RWPE2 (cell line): ENCODE measurements around the gene RIN2.

ENCODE experiments used
- ATAC-seq: fragments of 200-7000 bp; cut with Tn5 transposase; 3 replicates; pipeline ENCODE4 v1.9.1; 2021; ENCODE audit warnings: low read depth
- DNase-seq: peaks from one replicate; pipeline ENCODE4 v3.0.0-alpha.2; 2020; ENCODE audit warnings: low spot score
- H3K27ac ChIP-seq: fragments of 450-650 bp; 2 replicates; pipeline ENCODE4 v1.5.1; 2017; ENCODE audit warnings: mild to moderate bottlenecking; ENCODE audit not compliant: poor library complexity, severe bottlenecking
- H3K27me3 ChIP-seq: fragments of 250-450 bp; sonication (Bioruptor Pico); 2 replicates; pipeline ENCODE4 v1.5.1; 2021; ENCODE audit warnings: mild to moderate bottlenecking, moderate library complexity; ENCODE audit not compliant: insufficient read depth, poor library complexity, severe bottlenecking
- H3K36me3 ChIP-seq: fragments of 250-450 bp; sonication (Bioruptor Pico); 2 replicates; pipeline ENCODE4 v1.5.1; 2020; ENCODE audit warnings: low read depth, mild to moderate bottlenecking, moderate library complexity
- H3K4me1 ChIP-seq: fragments of 250-450 bp; sonication (Bioruptor Pico); 2 replicates; pipeline ENCODE4 v1.5.1; 2021; ENCODE audit warnings: mild to moderate bottlenecking, moderate library complexity; ENCODE audit not compliant: insufficient read depth, poor library complexity, severe bottlenecking
- H3K4me3 ChIP-seq: fragments of 250-450 bp; sonication (Bioruptor Pico); 2 replicates; pipeline ENCODE4 v1.5.1; 2021; ENCODE audit warnings: mild to moderate bottlenecking, moderate library complexity; ENCODE audit not compliant: severe bottlenecking
- H3K9me3 ChIP-seq: fragments of 250-450 bp; sonication (Bioruptor Pico); 2 replicates; pipeline ENCODE4 v1.5.1; 2021; ENCODE audit warnings: mild to moderate bottlenecking, moderate library complexity; ENCODE audit not compliant: severe bottlenecking
- TF ChIP-seq, protein P1 (sequence below): fragments of 450-650 bp; IDR thresholded peaks from one replicate; pipeline ENCODE4 v1.5.1; 2017; ENCODE audit warnings: mild to moderate bottlenecking, moderate library complexity; ENCODE audit not compliant: poor library complexity, severe bottlenecking

RIN2 gene

DNA sequence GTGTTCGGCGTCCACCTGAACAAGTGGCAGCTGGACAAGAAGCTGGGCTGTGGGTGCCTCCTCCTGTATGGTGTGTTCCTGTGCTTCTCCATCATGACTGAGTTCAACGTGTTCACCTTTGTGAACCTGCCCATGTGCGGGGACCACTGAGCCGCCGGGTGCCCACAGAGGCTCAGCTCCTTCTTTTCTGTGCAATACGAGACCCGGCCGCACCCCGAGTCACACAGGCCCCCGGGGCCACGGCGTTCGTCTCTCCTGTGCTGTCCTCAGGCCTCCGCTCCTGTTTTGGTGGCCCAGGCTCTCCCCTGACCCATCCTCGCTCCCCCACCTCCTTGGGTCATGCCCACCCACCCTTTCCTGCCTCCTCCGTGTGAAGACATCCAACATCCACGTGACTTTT lies 37.1 kb upstream of the RIN2 start:
- TF ChIP-seq, protein P1, sequence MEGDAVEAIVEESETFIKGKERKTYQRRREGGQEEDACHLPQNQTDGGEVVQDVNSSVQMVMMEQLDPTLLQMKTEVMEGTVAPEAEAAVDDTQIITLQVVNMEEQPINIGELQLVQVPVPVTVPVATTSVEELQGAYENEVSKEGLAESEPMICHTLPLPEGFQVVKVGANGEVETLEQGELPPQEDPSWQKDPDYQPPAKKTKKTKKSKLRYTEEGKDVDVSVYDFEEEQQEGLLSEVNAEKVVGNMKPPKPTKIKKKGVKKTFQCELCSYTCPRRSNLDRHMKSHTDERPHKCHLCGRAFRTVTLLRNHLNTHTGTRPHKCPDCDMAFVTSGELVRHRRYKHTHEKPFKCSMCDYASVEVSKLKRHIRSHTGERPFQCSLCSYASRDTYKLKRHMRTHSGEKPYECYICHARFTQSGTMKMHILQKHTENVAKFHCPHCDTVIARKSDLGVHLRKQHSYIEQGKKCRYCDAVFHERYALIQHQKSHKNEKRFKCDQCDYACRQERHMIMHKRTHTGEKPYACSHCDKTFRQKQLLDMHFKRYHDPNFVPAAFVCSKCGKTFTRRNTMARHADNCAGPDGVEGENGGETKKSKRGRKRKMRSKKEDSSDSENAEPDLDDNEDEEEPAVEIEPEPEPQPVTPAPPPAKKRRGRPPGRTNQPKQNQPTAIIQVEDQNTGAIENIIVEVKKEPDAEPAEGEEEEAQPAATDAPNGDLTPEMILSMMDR, result no peak

DNA sequence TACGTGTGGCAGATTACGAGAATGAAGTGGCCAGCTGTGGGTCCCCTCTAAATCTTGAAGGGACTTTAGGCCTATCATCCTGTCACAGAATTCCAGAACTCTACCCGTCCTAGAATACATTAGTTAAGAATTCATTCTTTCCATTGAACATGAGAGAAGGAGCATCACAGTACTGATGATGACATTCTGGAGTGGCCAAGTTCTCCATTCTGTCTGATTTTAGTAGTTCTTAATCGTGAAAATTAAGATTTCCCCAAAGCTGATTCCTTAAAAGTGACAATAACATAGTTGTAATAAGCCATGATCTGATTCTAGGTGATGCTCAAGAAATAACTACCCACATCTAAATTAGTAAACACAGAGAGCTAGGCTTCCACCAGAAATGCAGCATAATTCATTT lies 35.0 kb upstream of the RIN2 start:
- H3K27ac ChIP-seq, result no peak overlapping the region
- no peaks in the 10 kb centered on the region for H3K27me3 ChIP-seq
- no peak for ATAC-seq
- no peak for DNase-seq
- H3K36me3 ChIP-seq, result no peaks in the 10 kb centered on the region
- peaks cover 10% of the 10 kb centered on the region for H3K4me1 ChIP-seq
- H3K9me3 ChIP-seq, result no peaks in the 10 kb centered on the region
- TF ChIP-seq, protein P1, result no peak
- no peak overlapping the region for H3K4me3 ChIP-seq

More for the DNA sequence above, 37.1 kb upstream of the RIN2 start:
- peaks cover 3% of the 10 kb centered on the region for H3K4me1 ChIP-seq
- no peaks in the 10 kb centered on the region for H3K27me3 ChIP-seq
- peaks cover 5% of the 10 kb centered on the region for H3K9me3 ChIP-seq
- H3K27ac ChIP-seq, result no peak overlapping the region
- no peak for ATAC-seq
- DNase-seq, result no peak
- H3K36me3 ChIP-seq, result no peaks in the 10 kb centered on the region
- no peak overlapping the region for H3K4me3 ChIP-seq

DNA sequence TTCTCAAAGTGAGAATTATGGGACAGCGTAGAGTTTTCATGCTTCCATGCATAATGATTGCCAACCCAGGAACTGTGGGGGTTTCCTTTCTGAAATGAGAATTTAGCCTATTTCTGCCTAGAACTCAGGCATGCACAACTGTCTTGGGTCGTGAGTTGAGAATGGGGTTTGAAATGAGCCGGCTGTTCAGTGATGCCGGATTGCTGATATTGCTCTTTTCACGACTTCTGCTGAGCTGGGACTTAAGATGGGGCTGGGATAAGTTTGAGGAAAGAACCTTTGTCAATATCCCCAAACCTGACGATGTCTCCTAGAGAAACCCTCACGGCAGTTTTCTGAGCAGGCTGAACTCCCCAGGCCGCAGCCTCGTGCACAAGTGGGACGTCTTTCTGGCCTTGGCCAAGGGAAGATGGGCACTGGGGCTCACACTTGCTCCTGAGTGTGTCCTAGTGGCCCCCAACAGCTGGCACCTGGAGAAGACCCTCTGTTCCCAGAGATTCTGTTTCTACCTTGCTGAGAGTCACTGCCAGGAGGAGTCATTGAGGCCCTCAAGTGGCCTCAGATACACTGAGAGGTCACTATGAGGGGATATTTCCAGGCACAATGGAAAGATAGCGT lies 34.1 kb upstream of the RIN2 start:
- Histone ChIP-seq H3K4me3 (no peak overlapping the region), H3K36me3 (no peaks in the 10 kb centered on the region), H3K4me1 (peaks cover 10% of the 10 kb centered on the region), H3K27me3 (no peaks in the 10 kb centered on the region), H3K27ac (no peak overlapping the region), H3K9me3 (no peaks in the 10 kb centered on the region)
- DNase-seq, result no peak
- TF ChIP-seq, protein P1, result no peak
- ATAC-seq, result no peak

DNA sequence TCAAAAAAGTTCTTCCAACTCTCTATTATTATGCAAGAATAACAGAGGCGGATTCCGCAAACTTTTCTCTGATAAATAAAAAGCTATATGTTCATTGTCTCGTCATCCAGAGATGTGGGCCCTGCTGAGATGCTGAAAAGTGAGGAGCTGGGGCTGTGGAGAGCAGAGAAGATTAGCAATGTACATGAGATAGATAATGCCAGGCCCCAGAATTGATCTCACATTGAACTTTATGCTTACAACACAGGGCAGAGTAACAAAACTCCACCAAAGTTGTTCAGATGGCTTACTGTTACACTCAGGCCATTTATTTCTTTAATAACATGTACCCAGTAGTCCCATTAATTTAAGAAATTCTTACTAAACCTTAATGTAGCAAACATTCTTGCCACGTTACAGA lies 32.7 kb upstream of the RIN2 start:
- no peak for DNase-seq
- Histone ChIP-seq H3K4me1 (peaks cover 10% of the 10 kb centered on the region), H3K9me3 (no peaks in the 10 kb centered on the region), H3K27me3 (no peaks in the 10 kb centered on the region), H3K27ac (peak overlapping the region; percentile 9), H3K4me3 (no peak overlapping the region), H3K36me3 (no peaks in the 10 kb centered on the region)
- no peak for ATAC-seq
- TF ChIP-seq, protein P1, result no peak

DNA sequence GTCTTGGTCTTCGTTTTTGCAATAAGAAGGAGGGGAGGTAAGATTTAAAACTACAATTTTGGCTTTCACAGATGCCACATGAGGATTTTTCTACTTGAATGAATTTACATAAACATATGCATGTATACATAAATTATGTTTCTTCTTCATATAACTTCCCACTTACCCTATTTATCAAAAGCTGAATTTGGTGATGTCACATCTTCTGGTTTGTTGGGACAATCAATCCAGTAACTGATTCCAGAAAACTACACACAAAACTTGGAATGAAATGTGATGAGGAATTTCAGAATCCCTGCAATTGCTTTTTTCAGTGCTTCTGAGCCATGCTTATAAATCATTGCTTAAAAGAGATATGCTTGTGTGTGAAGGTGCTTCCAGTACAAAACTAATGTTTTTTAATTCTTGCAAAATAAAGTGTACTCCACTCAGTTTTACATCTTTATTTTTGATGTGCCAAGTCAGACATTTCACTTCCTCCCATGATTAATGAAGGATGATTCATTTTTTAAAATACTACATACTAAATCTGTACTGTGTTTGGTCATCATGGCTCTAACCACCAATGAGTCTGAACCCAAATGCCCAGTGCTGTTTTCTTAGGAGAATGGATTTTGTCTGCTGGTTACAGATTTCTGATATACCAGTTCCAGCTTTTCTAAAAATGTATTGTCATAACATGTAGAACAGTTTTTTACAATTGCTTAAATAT lies 32.1 kb upstream of the RIN2 start:
- no peaks in the 10 kb centered on the region for H3K9me3 ChIP-seq
- TF ChIP-seq, protein P1, result no peak
- H3K27ac ChIP-seq, result peak overlapping the region; percentile 9
- DNase-seq (no peak), ATAC-seq (peak; percentile 95)
- H3K27me3 ChIP-seq, result no peaks in the 10 kb centered on the region
- H3K4me1 ChIP-seq, result peaks cover 10% of the 10 kb centered on the region
- no peak overlapping the region for H3K4me3 ChIP-seq
- H3K36me3 ChIP-seq, result no peaks in the 10 kb centered on the region
